GM15510 (cell line): Measurements from ENCODE around the gene APBB1.

Experiments used
- POLR2A ChIP-seq: IDR thresholded peaks from 3 replicates; pipeline ENCODE4 v1.6.1; 2011; ENCODE audit warnings: borderline replicate concordance; ENCODE audit not compliant: insufficient read length; ENCODE audit errors: extremely low read depth

The APBB1 gene

DNA sequence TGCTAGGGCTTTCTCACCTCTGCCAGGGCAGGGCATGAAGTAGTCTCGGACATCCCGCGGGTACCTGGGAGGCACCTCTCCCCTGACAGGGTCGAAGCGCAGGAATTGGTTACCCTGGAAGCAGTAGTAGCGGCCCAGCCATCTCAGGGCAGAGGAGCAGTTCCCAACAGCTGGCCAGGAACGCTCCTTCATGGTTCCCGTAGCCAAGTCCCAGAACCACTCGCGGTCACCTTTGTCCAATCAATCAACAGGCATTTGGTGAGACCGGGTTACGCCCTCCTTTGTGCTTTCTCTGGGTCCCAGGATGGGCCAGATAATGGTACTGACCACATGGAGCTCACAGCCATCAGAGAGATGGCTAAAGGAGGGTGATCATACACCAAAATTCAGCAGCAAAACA is 18.5 kb upstream of the APBB1 start:
- no peak for TF ChIP-seq POLR2A

DNA sequence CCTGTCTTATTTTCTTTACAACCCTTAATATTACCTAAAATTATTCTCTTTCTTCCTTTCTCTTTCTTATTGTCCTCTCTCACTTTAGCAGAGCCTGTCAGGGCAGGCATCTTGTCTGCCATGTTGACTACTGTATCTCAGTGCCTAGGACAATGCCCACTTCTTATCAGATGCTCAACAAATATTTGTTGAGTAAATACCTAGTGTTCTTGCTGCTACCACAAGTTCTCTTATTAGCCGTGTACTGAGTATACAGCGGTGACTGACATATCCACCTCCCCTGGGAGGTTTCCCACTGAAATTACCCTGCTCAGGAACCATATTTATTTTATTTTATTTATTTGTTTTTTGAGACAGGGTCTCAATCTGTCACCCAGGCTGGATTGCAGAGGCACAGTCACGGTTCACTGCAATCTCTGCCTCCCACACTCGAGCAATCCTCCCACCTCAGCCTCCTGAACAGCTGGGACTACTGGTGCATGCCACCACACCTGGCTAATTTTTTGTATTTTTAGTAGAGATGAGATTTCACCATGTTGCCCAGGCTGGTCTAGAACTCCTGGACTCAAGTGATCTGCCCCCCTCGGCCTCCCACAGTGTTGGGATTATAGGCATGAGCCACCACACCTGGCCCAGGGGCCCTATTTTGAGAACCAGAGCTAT is 15.2 kb upstream of the APBB1 start:
- TF ChIP-seq POLR2A: no peak

DNA sequence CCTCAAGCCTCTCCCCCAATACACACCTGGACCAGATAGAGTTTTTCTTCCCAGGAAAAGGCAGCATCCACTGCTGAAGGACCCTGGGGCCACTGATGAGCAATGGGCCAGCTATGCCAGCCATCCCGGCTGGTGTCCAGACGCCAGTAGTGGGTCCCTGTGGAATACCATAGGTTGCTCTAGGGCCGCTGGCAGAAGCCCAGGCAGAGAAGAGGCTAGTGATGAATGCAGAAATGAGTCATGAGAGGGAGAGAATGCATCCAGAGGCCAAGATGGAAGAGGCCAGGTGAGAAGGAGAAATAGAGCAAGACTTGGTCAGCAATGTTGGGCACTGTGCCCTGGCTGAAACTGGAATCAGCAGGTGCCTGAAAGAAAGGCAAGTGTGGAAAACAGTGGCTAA is 13.0 kb upstream of the APBB1 start:
- no peak for TF ChIP-seq POLR2A

DNA sequence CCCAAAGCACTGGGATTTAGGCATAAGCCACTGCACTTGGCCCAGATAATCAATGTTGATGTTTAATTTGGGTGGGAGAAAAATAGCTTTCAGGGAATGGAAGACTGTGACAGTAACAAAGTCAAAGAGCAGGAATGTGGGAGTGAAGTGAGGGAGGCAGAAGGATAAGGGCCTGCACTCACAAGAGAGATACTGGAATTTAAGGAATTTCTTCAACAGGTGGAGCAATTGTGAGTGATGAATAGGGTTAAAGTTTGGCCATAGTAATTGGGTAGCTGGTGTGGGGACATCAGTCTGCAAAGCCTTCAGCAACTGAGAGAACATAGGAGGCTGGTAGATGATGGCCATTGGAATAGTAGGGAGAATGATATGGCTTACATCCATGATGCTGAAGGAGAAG is 8.6 kb upstream of the APBB1 start:
- TF ChIP-seq POLR2A: no peak

DNA sequence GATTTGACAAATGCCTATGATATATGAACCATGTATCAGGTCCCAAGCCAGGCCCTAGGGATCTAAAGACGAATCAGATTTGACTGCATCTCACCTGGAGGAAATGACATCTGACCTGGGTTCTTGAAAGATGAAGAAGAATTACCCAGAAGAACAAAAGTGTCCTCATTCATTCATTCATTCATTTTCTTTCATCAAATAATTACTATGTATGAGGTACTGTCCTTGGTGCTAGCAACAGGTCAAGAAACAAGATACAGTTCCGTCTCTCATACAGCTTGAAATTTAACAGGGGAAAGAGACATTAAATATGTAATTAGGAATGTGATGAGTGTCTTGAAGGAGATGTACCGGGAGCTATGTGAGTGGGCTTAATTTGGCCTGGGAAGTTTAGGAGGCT is 1.8 kb upstream of the APBB1 start:
- TF ChIP-seq POLR2A: no peak

DNA sequence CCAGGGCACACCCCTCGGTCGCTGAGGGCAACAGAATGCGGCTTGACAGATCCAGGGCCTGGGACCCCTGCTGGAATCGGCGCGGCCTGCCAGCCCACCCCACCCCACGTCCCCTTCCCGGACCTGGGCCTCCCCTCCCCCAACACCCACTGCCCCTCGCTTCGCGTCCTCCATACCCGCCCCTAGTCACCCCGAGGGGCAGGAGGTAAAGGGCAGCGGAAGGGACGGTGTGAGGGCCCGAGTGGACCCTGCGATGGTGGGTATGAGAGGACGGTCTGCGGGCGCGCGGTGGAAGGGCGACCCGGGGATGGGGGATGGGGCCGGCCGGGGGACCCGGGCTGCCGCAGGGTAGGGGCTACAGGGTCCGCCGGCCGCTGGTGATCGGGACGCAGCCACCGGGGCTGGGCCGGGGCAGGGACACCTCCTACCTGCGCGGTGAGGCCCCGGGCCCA is 311 bp downstream of the APBB1 start:
- TF ChIP-seq POLR2A: no peak

DNA sequence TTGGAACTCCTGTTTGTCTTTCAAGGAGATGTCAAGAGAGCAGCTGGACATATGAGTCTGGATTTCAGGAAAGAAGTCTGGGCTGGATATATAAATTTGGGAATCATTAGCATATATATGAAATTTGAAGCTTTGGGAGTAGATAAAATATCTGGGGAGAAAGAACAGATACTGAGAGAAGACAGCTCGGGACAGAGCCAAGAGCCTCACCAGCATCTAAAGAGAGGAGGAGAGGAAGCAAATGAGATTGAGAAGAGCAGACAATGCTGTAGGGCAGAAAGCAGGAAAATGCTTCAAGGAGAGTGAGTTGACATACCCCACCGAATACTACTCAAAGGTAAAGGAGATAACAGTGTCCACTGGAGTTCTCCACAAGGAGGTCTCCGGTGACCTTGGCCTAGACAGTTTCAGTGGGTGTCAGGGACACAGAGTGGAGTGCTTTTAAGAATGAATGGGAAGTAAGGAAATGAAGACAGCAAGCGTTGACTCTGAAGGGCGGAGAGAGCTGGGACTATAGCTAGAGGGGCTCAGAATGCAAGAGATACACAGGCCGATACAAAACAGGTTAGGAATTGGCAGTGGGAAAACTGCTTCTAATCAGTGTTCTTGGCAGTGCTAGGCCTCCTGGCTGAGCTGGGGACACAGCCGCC is 862 bp downstream of the APBB1 start:
- TF ChIP-seq POLR2A: no peak

DNA sequence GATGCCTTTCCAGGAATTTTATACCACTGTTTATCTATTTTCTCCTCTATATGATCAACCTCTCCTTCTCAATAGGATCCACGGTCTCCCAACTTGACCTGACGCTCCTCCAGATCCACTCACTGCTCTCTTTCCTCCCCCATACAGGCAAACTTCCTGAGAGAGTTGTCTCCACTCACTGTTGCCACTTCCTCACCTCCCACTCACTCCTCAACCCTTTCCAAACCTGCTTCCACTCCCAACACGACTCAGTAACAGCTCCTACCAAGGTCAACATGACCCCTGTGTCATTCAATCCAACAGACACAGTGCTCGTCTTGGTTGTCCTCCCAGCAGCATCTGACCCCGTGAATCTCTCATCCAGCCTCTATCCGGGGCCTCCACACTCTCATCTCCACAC is 3.1 kb downstream of the APBB1 start:
- no peak for TF ChIP-seq POLR2A

DNA sequence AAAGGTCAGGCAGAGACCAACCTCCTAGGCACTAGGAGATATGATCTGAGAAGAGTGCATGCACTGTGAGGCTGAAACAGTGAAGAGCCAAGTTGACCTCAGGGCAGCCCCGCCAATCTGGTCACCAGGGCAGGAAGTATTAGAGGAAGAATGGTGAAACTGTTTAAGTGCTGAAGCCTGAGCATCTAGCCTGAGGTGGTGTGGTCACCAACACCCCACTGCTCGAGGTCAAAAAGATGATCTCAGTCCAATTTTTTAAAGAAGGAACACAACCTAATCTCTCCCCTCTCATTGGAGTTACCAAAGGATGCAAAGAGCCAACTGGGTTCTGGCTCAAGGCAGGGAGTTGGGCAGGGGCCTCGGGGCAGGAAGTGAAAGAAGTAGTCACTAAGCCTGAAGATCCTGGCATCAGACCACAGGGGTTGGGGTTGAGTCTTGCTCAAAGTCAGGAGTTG is 4.0 kb downstream of the APBB1 start:
- no peak for TF ChIP-seq POLR2A

DNA sequence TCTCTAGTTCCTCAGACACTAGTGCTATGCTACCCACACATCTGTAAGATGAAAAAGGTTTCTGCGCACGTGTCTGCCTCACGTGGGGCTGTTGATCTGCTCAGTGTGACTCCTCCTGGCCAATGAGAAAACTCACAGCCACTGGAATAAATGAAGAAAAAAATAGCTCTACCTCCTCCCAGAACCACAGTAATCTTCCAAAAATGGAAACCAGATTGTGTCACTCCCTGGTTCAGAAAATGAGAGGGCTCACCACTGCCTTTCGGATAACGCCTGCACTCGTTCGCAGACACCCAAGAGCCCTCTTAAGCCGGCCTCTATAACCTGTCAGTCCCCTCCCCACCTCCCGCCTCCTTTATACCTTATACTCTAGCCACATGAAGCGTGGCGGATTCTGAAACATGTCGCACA is 5.1 kb downstream of the APBB1 start:
- TF ChIP-seq POLR2A: no peak

DNA sequence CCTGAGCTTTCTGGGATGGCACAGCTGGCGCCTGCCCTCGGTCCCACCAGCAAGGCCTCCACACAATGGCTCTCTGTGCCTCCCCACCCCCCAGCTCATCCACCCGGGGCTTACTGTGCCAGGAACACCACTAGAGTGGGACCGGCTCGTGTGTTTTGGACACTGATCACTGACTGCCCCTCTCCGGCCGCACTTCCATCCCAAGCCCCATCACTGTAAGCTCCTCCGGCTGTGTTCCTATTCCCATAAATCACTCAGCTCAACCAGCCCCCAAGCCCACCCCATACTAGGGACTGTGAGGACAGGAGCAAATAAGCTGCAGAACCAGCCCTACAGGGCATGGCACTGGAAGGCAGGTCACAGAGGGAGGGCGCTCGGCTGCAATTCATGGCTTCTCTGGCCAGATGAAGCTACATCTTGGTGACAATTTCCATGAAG is 7.3 kb downstream of the APBB1 start:
- TF ChIP-seq POLR2A: no peak

DNA sequence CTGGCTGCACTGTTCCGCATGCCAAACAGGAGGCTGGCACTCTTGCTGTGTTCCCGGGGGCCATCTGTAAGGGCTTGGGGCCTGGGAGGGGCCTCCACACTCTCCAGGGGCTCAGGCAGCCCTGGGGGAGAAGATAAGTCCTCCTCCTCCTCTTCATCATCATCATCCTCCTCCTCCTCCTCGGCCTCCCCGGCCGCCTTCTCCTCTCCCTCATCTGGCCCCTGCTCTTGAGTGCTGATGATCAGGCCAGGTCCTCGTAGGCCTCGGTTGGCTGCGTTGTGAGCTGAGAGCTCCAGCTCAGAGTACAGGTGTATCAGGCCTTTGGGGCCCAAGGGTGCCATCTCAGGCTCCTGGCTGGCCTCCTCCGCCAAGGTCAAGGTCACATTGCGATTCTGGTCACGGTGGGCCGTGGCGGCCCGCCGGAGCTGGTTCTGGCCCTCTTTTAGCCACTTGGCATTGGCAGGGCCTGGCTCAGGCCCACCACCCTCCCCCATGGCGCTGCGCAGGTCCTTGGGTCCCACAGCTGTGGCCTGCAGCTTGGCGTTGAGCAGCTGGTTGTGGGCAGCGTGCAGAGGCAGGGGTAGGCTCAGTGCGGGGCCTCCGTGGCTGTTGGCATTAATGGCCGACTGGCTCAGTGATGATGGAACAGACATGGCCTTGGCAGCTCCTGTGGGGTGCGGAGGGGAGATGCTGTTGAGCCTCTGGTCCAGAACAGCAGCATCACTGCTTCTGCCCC is 8.0 kb downstream of the APBB1 start:
- TF ChIP-seq POLR2A: no peak

DNA sequence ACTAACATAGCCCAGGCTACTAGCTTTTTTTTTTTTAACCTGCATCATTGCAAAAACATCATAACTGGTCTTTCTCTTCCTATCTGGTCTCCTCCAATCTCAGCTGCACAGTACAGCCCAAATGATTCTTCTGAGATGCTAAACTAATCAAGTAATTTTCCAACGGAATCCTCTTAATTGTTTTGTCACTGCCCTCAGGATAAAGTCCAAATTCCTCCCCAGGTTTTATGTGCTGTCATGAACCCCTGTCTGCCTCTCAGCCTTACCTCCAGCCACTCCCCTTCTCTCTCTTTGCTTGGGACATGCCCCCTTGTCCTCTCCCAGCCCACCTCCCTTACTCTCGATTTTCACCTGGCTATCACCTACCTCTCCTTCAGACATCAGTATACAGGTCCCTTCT is 12.5 kb downstream of the APBB1 start:
- no peak for TF ChIP-seq POLR2A

DNA sequence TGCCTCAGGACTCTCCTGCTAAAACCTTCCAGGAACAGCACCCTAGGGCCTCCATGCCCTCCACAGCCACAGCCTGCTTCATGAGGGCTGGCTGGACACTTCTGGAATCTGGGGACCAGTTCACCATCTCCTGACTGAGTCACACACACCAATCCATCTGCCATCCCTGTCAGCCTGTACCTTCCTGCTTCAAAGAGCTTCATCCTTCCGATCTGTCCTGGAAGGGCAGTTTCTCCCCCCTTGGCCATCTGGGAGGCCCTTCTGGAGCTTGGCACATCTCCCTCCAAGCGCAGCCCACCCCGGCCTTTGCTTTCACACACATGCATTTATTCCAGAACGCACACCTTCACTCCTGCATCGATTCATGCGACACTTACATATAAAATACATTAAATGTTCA is 13.0 kb downstream of the APBB1 start:
- TF ChIP-seq POLR2A: no peak

DNA sequence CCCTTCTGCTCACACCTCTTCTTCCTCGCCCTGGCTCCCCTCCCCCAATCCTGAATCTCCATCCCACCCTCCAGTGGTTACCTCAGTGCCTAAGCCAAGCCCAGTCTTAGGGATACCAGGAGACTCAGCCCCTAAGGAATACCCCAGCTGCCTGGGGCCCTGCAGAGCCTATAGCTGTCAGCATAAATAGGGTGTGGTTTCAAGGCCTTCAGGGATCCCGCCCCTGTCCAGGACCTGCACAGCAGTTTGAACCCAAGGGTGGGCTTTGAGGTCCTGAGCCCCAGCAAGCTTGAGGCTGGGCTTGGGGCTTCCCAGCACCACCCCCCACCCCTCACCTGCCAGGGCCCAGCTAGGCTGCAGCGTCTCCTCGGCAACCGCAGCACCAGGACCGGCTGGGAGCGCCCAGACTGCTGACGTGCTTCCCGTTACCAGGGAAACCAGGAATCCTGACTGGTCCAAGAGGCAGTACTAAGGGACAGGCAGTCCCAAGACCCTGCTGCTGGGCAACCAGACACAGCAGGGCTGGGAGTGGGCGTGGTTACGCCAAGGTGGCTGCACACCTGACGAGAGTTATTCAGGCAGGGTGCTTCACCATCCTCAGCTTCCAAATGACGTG is 13.7 kb downstream of the APBB1 start:
- TF ChIP-seq POLR2A: no peak
